HepG2 (cell line): ENCODE measurements around the gene SNX11. TPM values are rescaled to one million over a fixed set of nuclear protein-coding genes. Genes with fewer than 3 reads are reported as not detected.

Source experiments
- ATAC-seq: fragments of 200-7000 bp; cut with Tn5 transposase; 3 replicates; pipeline ENCODE4 v1.9.1; 2020; ENCODE audit warnings: mild to moderate bottlenecking, moderate library complexity
- BruUV-seq: library from RNA; stranded (reverse); fragments of 400-500 nt; replicated peaks from 2 replicates; lab custom pipeline; 2021; lab: Mats Ljungman, UMichigan
- CTCF ChIA-PET: fragments of 300-600 bp; formaldehyde crosslinking; extraction: SDS; loops from one replicate; lab custom pipeline; 2021; ENCODE audit warnings: low total read pairs, inconsistent platforms, low intra/inter-chr PET ratio; lab: Yijun Ruan, JAX
- POLR2A ChIA-PET: fragments of 350-600 bp; sonication (Branson Sonifier 250); formaldehyde crosslinking; loops from one replicate; lab custom pipeline; 2020; ENCODE audit warnings: antibody characterized with exemption, inconsistent platforms; lab: Yijun Ruan, JAX
- DNase-seq: peaks from one replicate; pipeline ENCODE4 v3.0.0-alpha.2; 2015; ENCODE audit warnings: low spot score
- FAIRE-seq: peaks from 3 replicates; lab custom pipeline; 2011; peaks lifted over from hg19 to GRCh38; lab: Jason Lieb, UNC
- H2AFZ ChIP-seq: one replicate; pipeline ENCODE4 v1.6.1; 2011; ENCODE audit warnings: low read length, inconsistent platforms
- H3K27ac ChIP-seq: fragments of 300-600 bp; 3 replicates; pipeline ENCODE4 v1.8.0; 2011; ENCODE audit warnings: mixed run types, mild to moderate bottlenecking, mixed read lengths, low read length, inconsistent platforms; ENCODE audit not compliant: insufficient read depth; ENCODE audit errors: extremely low read length
- H3K27me3 ChIP-seq, 2 experiments: fragments of 200-600 bp in 1 of 2; 2 replicates in 1 of 2; 3 replicates in 1 of 2; pipeline versions ENCODE4 v1.6.0 to v1.8.0; 2011; ENCODE audit warnings: low read length in 2 of 2, mild to moderate bottlenecking in 2 of 2, moderate library complexity in 2 of 2, inconsistent platforms in 1 of 2; ENCODE audit not compliant: insufficient read depth in 2 of 2, control insufficient read depth in 1 of 2
- H3K36me3 ChIP-seq, 2 experiments: fragments of 200-600 bp in 1 of 2; replicated peaks in 1 of 2; 2 replicates in 1 of 2; 3 replicates in 1 of 2; pipeline versions ENCODE4 v1.5.1 to v1.8.0; 2011; ENCODE audit warnings: low read length in 2 of 2, inconsistent platforms in 1 of 2; ENCODE audit not compliant: insufficient read depth in 2 of 2, control insufficient read depth in 1 of 2
- H3K4me1 ChIP-seq: 2 replicates; pipeline ENCODE4 v1.5.1; 2012; ENCODE audit warnings: low read length, inconsistent platforms; ENCODE audit not compliant: insufficient read depth
- H3K4me2 ChIP-seq: 2 replicates; pipeline ENCODE4 v1.6.0; 2011; ENCODE audit warnings: low read depth, low read length, inconsistent platforms
- H3K4me3 ChIP-seq, 3 experiments: fragments of 200-600 bp in 1 of 3; sonication (generic), shearing (Covaris generic) in 1 of 3; replicated peaks in 1 of 3; 2 replicates each; pipeline ENCODE4 v1.5.1; 2011 to 2016; ENCODE audit warnings: low read length in 3 of 3, inconsistent platforms in 2 of 3, low read depth in 2 of 3, mild to moderate bottlenecking in 2 of 3, control low read depth in 1 of 3, mixed read lengths in 1 of 3; ENCODE audit not compliant: insufficient read depth in 1 of 3
- H3K79me2 ChIP-seq: one replicate; pipeline ENCODE4 v1.6.1; 2011; ENCODE audit warnings: low read length, inconsistent platforms; ENCODE audit not compliant: insufficient read depth
- H3K9ac ChIP-seq: 2 replicates; pipeline ENCODE4 v1.6.0; 2011; ENCODE audit warnings: mild to moderate bottlenecking, low read depth, low read length, inconsistent platforms; ENCODE audit not compliant: insufficient read depth
- H3K9me3 ChIP-seq: 2 replicates; pipeline ENCODE4 v1.5.1; 2012; ENCODE audit warnings: mild to moderate bottlenecking, low read length
- H4K20me1 ChIP-seq: 2 replicates; pipeline ENCODE4 v1.6.0; 2011; ENCODE audit warnings: inconsistent platforms, mild to moderate bottlenecking, low read length, moderate library complexity; ENCODE audit not compliant: insufficient read depth
- CBX2 ChIP-seq, 2 experiments: fragments of 200-600 bp in 1 of 2; sonication (generic); formaldehyde crosslinking in 1 of 2; IDR thresholded peaks; 2 replicates each; pipeline versions ENCODE4 v1.7.0 to v1.8.1; 2018 to 2022; ENCODE audit warnings: low read depth in 2 of 2, low read length in 1 of 2, mild to moderate bottlenecking in 1 of 2, missing genetic modification reagents in 1 of 2
- JUND ChIP-seq: sonication (generic); formaldehyde crosslinking; IDR thresholded peaks from 2 replicates; pipeline ENCODE4 v1.8.0; 2022; ENCODE audit warnings: mild to moderate bottlenecking, missing genetic modification reagents
- ONECUT2 ChIP-seq: sonication (generic); formaldehyde crosslinking; IDR thresholded peaks from 2 replicates; pipeline ENCODE4 v1.4.0; 2020; ENCODE audit warnings: missing genetic modification reagents
- PAF1 ChIP-seq: IDR thresholded peaks from 2 replicates; pipeline ENCODE4 v1.6.1; 2016; ENCODE audit warnings: missing genetic modification reagents, missing compliant biosample characterization
- RORA ChIP-seq: sonication (generic); formaldehyde crosslinking; IDR thresholded peaks from 2 replicates; pipeline ENCODE4 v1.5.0; 2020; ENCODE audit warnings: mild to moderate bottlenecking, missing genetic modification reagents, moderate library complexity
- SATB2 ChIP-seq: sonication (generic); formaldehyde crosslinking; IDR thresholded peaks from 2 replicates; pipeline ENCODE4 v1.5.0; 2020; ENCODE audit warnings: missing genetic modification reagents
- SMAD9 ChIP-seq: sonication (generic); formaldehyde crosslinking; IDR thresholded peaks from 2 replicates; pipeline ENCODE4 v1.5.1; 2020; ENCODE audit warnings: mild to moderate bottlenecking, missing genetic modification reagents
- SOX5 ChIP-seq: IDR thresholded peaks from 2 replicates; pipeline ENCODE4 v1.6.1; 2016; ENCODE audit warnings: borderline replicate concordance
- THAP11 ChIP-seq: IDR thresholded peaks from 2 replicates; pipeline ENCODE4 v1.6.1; 2016; ENCODE audit warnings: missing biosample characterization, missing genetic modification reagents
- YY1 ChIP-seq: IDR thresholded peaks from 2 replicates; pipeline ENCODE4 v1.6.1; 2011; ENCODE audit warnings: low read length, low read depth, moderate library complexity, mild to moderate bottlenecking; ENCODE audit not compliant: insufficient read depth, insufficient replicate concordance
- ZNF557 ChIP-seq: sonication (generic); formaldehyde crosslinking; IDR thresholded peaks from 2 replicates; pipeline ENCODE4 v1.4.0; 2020; ENCODE audit warnings: missing genetic modification reagents
- ZNF737 ChIP-seq: sonication (generic); formaldehyde crosslinking; IDR thresholded peaks from 2 replicates; pipeline ENCODE4 v1.5.0; 2020; ENCODE audit warnings: missing genetic modification reagents, mild to moderate bottlenecking, borderline replicate concordance
- ZSCAN20 ChIP-seq: sonication (generic); formaldehyde crosslinking; IDR thresholded peaks from 2 replicates; pipeline ENCODE4 v1.4.0; 2020; ENCODE audit warnings: missing genetic modification reagents, mild to moderate bottlenecking, borderline replicate concordance
- ZSCAN31 ChIP-seq: sonication (generic); formaldehyde crosslinking; IDR thresholded peaks from 2 replicates; pipeline ENCODE4 v1.5.0; 2020; ENCODE audit warnings: low read depth, mild to moderate bottlenecking, missing genetic modification reagents
- WGBS: methylation state at CpG from one replicate; pipeline ENCODE4 v1.1.6; 2017; ENCODE audit warnings: low lambda C conversion rate; 5-methylcytosine and 5-hydroxymethylcytosine counted together
- in situ Hi-C: cut with HindIII; loops from 2 replicates; pipeline ENCODE4 v1.10.0; 2017; ENCODE audit warnings: low pct_unique_long_range_greater_than_20kb; ENCODE audit not compliant: extremely low pct_ligation_motif_present
- intact Hi-C: fragments of 100-400 bp; cut with micrococcal nuclease; formaldehyde crosslinking; loops from one replicate; pipeline ENCODE4 v1.10.0; 2022; ENCODE audit not compliant: unreplicated experiment
- polyA plus RNA-seq, 8 experiments: library from polyadenylated mRNA; depleted of rRNA in 3 of 8; stranded (reverse) in 7 of 8; unstranded in 1 of 8; fragments of >200 nt; fragmentation: Illumina TruSeq in 4 of 8; extraction: Trizol in 4 of 8; gene quantifications; 2 replicates each; pipeline versions ENCODE4 v1.2.1 to v1.2.3, GENCODE V29; 2011 to 2016; ENCODE audit warnings: low read depth in 4 of 8, missing spikeins in 1 of 8, mixed read lengths in 1 of 8; ENCODE audit not compliant: insufficient read depth in 1 of 8
- total RNA-seq, 5 experiments: library from RNA; depleted of rRNA; stranded (reverse); fragments of >200 nt; fragmentation: Illumina TruSeq; extraction: Trizol; gene quantifications; 2 replicates each; pipeline ENCODE4 v1.2.3, GENCODE V29; 2016; ENCODE audit warnings: low read depth in 1 of 5
- TF ChIP-seq, protein P1 (sequence below): sonication (generic); formaldehyde crosslinking; IDR thresholded peaks from 2 replicates; pipeline ENCODE4 v1.5.1; 2020; ENCODE audit warnings: mild to moderate bottlenecking, missing genetic modification reagents, moderate library complexity
- TF ChIP-seq, protein P2 (sequence below): IDR thresholded peaks from 2 replicates; pipeline ENCODE4 v1.6.1; 2018; ENCODE audit warnings: missing genetic modification reagents

Gene SNX11
- total and polyA plus RNA-seq, 2 of the 13 experiments (the other 11 are each of a cell fraction or from before 2014, with no cell fraction given), result 12.9 to 14.0 TPM

DNA sequence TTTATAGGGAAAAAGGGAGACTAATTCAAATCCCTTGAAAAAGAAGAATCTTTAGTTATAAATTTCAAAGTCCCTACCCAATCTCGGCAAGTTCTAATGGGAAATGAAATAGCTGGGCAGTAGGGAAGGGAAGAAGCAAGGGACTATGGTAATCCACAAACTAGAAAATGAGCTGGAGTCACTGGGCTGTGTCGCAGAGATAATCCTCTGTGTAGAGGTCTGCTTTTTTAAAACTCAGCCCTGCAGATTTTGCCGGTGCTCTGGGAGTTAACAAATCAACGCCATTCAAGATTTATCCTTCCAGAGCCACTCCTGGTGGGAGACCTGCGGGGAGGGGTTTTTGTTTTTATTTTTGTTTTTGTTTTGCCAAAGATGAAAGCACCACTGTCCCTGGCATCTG is 20.8 kb downstream of the SNX11 start:
- Histone ChIP-seq H3K36me3 (no peaks in the 10 kb centered on the region), H3K4me3 (no peak overlapping the region), H3K9me3 (no peaks in the 10 kb centered on the region), H4K20me1 (no peaks in the 10 kb centered on the region), H3K27me3 (peaks cover 0 to 6% of the 10 kb centered on the region in 2 experiments; a peak in 1 of 5 replicates), H3K27ac (no peak overlapping the region), H3K4me2 (no peak overlapping the region), H3K4me1 (no peaks in the 10 kb centered on the region), H3K79me2 (no peaks in the 10 kb centered on the region), H2AFZ (no peak overlapping the region), H3K9ac (no peak overlapping the region)
- intact Hi-C loops (no loop called here), in situ Hi-C loops (loop anchor here (5.0 kb wide), 1 partner anchor 101 kb away; no protein-coding TSS in a partner anchor)
- ChIA-PET POLR2A (no interaction called here), CTCF (no interaction called here)
- BruUV-seq, result no TSS peak
- WGBS, result 24% methylated on average over 5 of the region's 5 CpGs
- no peak for TF ChIP-seq SATB2 (CRISPR knock-in tag)
- TF ChIP-seq SOX5 (CRISPR knock-in tag), result no peak
- TF ChIP-seq PAF1, result no peak
- no peak for TF ChIP-seq ZNF557 (CRISPR knock-in tag)
- no peak for TF ChIP-seq ONECUT2 (CRISPR knock-in tag)
- no peak for TF ChIP-seq ZSCAN20 (CRISPR knock-in tag)
- TF ChIP-seq JUND (CRISPR knock-in tag), result no peak
- no peak for TF ChIP-seq ZNF737 (CRISPR knock-in tag)
- DNase-seq (no peak), FAIRE-seq (no peak), ATAC-seq (no peak)

DNA sequence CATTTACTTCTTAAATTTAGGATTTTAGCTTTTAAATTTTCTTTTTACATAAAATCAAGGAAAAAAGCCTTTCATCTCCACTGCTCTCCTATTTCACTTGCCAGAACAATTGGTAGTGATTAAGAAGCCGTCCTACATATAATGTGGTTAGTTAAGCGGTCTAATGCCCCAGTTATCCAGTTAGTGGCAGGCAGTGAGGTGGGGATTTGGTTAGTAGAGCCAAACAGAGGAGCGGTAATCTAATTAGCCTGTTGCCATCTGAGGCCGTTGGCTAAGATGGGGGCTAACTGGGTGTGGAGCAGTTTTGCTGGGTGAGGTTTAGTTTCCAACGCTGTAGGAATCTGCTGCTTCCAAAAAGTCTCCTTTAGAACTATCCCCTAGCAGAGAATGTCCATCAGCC is 22.4 kb downstream of the SNX11 start:
- POLR2A ChIA-PET, result interaction anchor here (0.9 kb wide), 1 partner anchor 105 kb away, joined by 3 read pairs; no protein-coding TSS in a partner anchor
- Histone ChIP-seq H4K20me1 (no peaks in the 10 kb centered on the region), H3K4me2 (no peak overlapping the region), H3K9me3 (no peaks in the 10 kb centered on the region), H3K79me2 (no peaks in the 10 kb centered on the region), H3K36me3 (no peaks in the 10 kb centered on the region), H3K4me1 (no peaks in the 10 kb centered on the region), H3K27ac (no peak overlapping the region), H2AFZ (no peak overlapping the region), H3K27me3 (peaks cover 0 to 6% of the 10 kb centered on the region in 2 experiments; a peak in 1 of 5 replicates), H3K4me3 (no peak overlapping the region), H3K9ac (no peak overlapping the region)
- ATAC-seq, result no peak
- in situ Hi-C loops (loop anchor here (5.0 kb wide), 2 partner anchors 48 to 103 kb away; no protein-coding TSS in a partner anchor), intact Hi-C loops (no loop called here)
- CTCF ChIA-PET, result interaction anchor here (2.1 to 3.0 kb wide), 2 partner anchors 50 to 104 kb away, joined by 31 to 42 read pairs; no protein-coding TSS in a partner anchor
- no peak for DNase-seq
- BruUV-seq, result no TSS peak
- WGBS, result 55% methylated on average over 5 of the region's 5 CpGs
- FAIRE-seq, result no peak
- TF ChIP-seq RORA (CRISPR knock-in tag) (no peak), ZSCAN31 (CRISPR knock-in tag) (no peak), YY1 (no peak), SMAD9 (no peak), THAP11 (CRISPR knock-in tag) (no peak), CBX2 (IDR thresholded peaks at IDR 0.05; ENCODE audit: low read depth, low read length) (no peak), CBX2 (CRISPR knock-in tag; IDR thresholded peaks at IDR 0.05; ENCODE audit: low read depth) (no peak)
- TF ChIP-seq, protein P1, sequence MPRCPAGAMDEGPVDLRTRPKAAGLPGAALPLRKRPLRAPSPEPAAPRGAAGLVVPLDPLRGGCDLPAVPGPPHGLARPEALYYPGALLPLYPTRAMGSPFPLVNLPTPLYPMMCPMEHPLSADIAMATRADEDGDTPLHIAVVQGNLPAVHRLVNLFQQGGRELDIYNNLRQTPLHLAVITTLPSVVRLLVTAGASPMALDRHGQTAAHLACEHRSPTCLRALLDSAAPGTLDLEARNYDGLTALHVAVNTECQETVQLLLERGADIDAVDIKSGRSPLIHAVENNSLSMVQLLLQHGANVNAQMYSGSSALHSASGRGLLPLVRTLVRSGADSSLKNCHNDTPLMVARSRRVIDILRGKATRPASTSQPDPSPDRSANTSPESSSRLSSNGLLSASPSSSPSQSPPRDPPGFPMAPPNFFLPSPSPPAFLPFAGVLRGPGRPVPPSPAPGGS, result no peak
- TF ChIP-seq, protein P2, sequence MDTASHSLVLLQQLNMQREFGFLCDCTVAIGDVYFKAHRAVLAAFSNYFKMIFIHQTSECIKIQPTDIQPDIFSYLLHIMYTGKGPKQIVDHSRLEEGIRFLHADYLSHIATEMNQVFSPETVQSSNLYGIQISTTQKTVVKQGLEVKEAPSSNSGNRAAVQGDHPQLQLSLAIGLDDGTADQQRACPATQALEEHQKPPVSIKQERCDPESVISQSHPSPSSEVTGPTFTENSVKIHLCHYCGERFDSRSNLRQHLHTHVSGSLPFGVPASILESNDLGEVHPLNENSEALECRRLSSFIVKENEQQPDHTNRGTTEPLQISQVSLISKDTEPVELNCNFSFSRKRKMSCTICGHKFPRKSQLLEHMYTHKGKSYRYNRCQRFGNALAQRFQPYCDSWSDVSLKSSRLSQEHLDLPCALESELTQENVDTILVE (CRISPR knock-in tag), result no peak
